GM12864 (cell line): Measurements from ENCODE around the gene CARMIL1.

Source experiments
- DNase-seq: peaks from one replicate; pipeline ENCODE4 v3.0.0-alpha.2; 2011; ENCODE audit warnings: low read depth
- H3K4me3 ChIP-seq: 2 replicates; pipeline ENCODE4 v1.5.1; 2011; ENCODE audit warnings: mild to moderate bottlenecking, low read depth, low read length, control low read depth
- TF ChIP-seq, protein P1 (sequence below): IDR thresholded peaks from 2 replicates; pipeline ENCODE4 v1.5.1; 2011; ENCODE audit warnings: low read depth, mild to moderate bottlenecking, moderate library complexity, low read length, control low read depth, inconsistent platforms; ENCODE audit errors: missing control alignments

CARMIL1 gene

DNA sequence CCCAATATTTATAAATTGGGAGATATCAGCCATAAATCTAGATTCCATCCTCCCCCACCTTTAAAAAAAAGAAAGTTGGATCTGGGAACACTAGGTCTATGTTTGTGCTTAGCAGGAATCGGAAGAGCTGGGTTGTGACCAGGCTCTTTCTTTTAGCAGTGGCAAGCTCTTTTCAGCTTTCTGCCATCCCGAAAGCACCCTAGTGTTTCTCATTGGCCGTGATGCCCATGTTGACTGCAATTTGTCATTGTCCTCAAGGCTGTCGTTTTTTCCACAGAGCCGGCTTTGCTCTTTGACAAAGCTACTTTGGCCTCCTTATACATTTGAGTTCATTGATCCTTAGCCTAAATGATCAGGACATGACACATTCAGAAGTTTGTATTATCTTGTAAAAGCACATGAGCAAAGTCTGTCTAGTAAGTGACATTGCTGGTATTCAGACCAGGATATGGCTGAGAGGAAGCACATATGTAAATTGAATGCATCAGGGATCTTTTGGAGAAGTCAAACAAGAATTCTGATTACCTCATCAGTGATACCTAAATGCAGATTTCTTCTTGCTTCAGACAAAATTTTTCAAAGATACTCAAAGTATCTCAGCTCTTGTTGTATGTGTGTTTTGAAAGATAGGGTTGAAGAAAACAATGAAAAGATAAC is 50.1 kb downstream of the CARMIL1 start:
- TF ChIP-seq, protein P1, sequence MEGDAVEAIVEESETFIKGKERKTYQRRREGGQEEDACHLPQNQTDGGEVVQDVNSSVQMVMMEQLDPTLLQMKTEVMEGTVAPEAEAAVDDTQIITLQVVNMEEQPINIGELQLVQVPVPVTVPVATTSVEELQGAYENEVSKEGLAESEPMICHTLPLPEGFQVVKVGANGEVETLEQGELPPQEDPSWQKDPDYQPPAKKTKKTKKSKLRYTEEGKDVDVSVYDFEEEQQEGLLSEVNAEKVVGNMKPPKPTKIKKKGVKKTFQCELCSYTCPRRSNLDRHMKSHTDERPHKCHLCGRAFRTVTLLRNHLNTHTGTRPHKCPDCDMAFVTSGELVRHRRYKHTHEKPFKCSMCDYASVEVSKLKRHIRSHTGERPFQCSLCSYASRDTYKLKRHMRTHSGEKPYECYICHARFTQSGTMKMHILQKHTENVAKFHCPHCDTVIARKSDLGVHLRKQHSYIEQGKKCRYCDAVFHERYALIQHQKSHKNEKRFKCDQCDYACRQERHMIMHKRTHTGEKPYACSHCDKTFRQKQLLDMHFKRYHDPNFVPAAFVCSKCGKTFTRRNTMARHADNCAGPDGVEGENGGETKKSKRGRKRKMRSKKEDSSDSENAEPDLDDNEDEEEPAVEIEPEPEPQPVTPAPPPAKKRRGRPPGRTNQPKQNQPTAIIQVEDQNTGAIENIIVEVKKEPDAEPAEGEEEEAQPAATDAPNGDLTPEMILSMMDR = no peak
- no peak for DNase-seq
- no peak overlapping the region for H3K4me3 ChIP-seq

- no peak for DNase-seq
- H3K4me3 ChIP-seq = no peak overlapping the region
- TF ChIP-seq, protein P1 = no peak
Measured at GRCh38 chr6:25329982-25330381, 50.8 kb downstream of the CARMIL1 start.

DNA sequence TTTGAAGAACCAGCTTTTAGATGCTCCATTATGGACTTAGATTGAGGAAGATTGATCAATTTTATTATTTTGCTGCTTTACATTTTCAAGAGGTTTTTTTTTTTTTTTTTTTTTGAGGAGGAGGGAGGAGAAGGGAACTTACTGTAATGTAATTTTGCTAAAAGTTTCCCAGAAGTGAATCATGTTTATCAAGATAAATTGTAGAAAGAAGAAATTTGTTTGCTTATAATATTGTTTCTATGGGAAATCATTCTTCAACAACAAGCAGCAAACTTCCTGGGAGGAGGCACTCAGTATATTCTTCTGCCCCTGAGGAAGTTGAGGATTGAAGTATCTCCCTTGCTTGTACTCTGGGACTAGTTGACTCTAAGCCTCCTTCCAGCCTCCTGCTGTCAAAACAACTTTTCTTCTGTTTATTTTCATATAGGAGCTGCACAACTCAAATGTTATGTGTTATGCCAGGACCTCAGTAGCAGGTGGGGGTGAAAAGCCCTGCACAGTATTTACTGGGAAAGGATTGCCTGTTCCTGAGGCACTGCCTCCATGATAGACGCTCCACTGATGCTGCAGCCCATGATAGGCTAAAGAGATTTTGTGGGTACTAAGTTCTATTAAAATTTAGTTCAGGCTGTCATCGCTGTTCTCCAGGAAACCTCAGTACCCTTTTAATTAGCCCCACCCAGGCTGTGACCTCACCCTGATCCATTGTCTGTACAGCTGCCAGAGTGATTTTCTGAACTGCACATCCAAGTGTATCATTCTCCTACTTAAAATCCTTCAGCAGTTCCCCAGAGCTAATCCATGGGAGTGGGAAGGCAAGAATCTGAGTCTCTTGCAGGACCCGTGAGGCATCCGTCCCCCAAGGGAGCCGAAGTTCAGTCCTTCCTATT is 51.9 kb downstream of the CARMIL1 start:
- H3K4me3 ChIP-seq = no peak overlapping the region
- TF ChIP-seq, protein P1 = no peak
- no peak for DNase-seq

GRCh38 chr6:25332165-25332564 is 53.0 kb downstream of the CARMIL1 start:
- TF ChIP-seq, protein P1 = no peak
- no peak overlapping the region for H3K4me3 ChIP-seq
- DNase-seq = no peak

GRCh38 chr6:25332655-25333071 is 53.5 kb downstream of the CARMIL1 start:
- TF ChIP-seq, protein P1 = no peak
- no peak overlapping the region for H3K4me3 ChIP-seq
- DNase-seq = no peak

GRCh38 chr6:25333471-25333870 is 54.3 kb downstream of the CARMIL1 start:
- no peak for DNase-seq
- TF ChIP-seq, protein P1 = no peak
- H3K4me3 ChIP-seq = no peak overlapping the region
